NB4 (cell line): ENCODE results near the gene SENP7.

Experiments
- CTCF ChIP-seq: IDR thresholded peaks from one replicate; pipeline ENCODE4 v1.5.1; 2012; ENCODE audit warnings: low read depth, low read length
- MYC ChIP-seq: IDR thresholded peaks from 2 replicates; pipeline ENCODE4 v1.6.1; 2011; ENCODE audit warnings: low read depth, low read length
- TF ChIP-seq, protein P1 (sequence below): IDR thresholded peaks from 2 replicates; pipeline ENCODE4 v1.6.1; 2011; ENCODE audit warnings: low read depth, low read length

- TF ChIP-seq CTCF (no peak), MYC (no peak)
- TF ChIP-seq, protein P1, sequence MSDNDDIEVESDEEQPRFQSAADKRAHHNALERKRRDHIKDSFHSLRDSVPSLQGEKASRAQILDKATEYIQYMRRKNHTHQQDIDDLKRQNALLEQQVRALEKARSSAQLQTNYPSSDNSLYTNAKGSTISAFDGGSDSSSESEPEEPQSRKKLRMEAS = no peak
Measured at GRCh38 chr3:101519685-101520365, 6.8 kb upstream of the SENP7 start.
